HuH-7 (cell line): ENCODE measurements around the gene BRD7.

Source experiments
- DNase-seq: peaks from one replicate; pipeline ENCODE4 v3.0.0; 2011; ENCODE audit warnings: low spot score

BRD7 gene

GRCh38 chr16:50368410-50369132 lies at the start of gene BRD7:
BRD7 (minus strand) TSS chr16:50368988; CDS start chr16:50368774, 214 bp downstream.
- peak; percentile 51 for DNase-seq

GRCh38 chr16:50416388-50416787 lies 47.6 kb upstream of the BRD7 start:
- DNase-seq, result no peak

- no peak for DNase-seq
Measured at GRCh38 chr16:50414152-50414551, 45.4 kb upstream of the BRD7 start.

GRCh38 chr16:50411034-50411433 lies 42.2 kb upstream of the BRD7 start:
- no peak for DNase-seq

- no peak for DNase-seq
Measured at GRCh38 chr16:50408001-50408561, 39.3 kb upstream of the BRD7 start.

GRCh38 chr16:50407351-50407750 lies 38.6 kb upstream of the BRD7 start:
- no peak for DNase-seq

- DNase-seq, result no peak
Measured at GRCh38 chr16:50403491-50403890, 34.7 kb upstream of the BRD7 start.

GRCh38 chr16:50402298-50402895 lies 33.6 kb upstream of the BRD7 start:
- no peak for DNase-seq

GRCh38 chr16:50401355-50401754 lies 32.6 kb upstream of the BRD7 start:
- no peak for DNase-seq

GRCh38 chr16:50400967-50401348 lies 32.2 kb upstream of the BRD7 start:
- no peak for DNase-seq

GRCh38 chr16:50400312-50400966 lies 31.7 kb upstream of the BRD7 start:
- DNase-seq, result no peak

- no peak for DNase-seq
Measured at GRCh38 chr16:50399411-50399810, 30.6 kb upstream of the BRD7 start.

GRCh38 chr16:50398336-50398735 lies 29.5 kb upstream of the BRD7 start:
- DNase-seq, result no peak

- DNase-seq, result no peak
Measured at GRCh38 chr16:50396761-50397535, 28.2 kb upstream of the BRD7 start.

GRCh38 chr16:50395763-50396710 lies 27.2 kb upstream of the BRD7 start:
- no peak for DNase-seq

- no peak for DNase-seq
Measured at GRCh38 chr16:50393858-50394802, 25.3 kb upstream of the BRD7 start.

- no peak for DNase-seq
Measured at GRCh38 chr16:50393416-50393815, 24.6 kb upstream of the BRD7 start.

GRCh38 chr16:50390914-50391716 lies 22.3 kb upstream of the BRD7 start:
- no peak for DNase-seq

GRCh38 chr16:50390371-50390771 lies 21.6 kb upstream of the BRD7 start:
- DNase-seq, result no peak
